BLaER1 treated with 17β-estradiol and CSF1 and Interleukin-3, amounts not matched to agents 10 nM and 100 nM (cell line): ENCODE measurements around the gene ABL1.

Experiments used
- H3K27ac ChIP-seq, 11 experiments: shearing (Covaris generic); formaldehyde crosslinking; 2 replicates each; pipeline ENCODE4 v1.8.1; 2022
- H3K27me3 ChIP-seq, 11 experiments: shearing (Covaris generic); formaldehyde crosslinking; 2 replicates each; pipeline ENCODE4 v1.8.1; 2022
- H3K36me3 ChIP-seq, 11 experiments: shearing (Covaris generic); formaldehyde crosslinking; 2 replicates each; pipeline ENCODE4 v1.8.1; 2022
- H3K4me1 ChIP-seq, 10 experiments: shearing (Covaris generic); formaldehyde crosslinking; 2 replicates each; pipeline ENCODE4 v1.8.1; 2022
- H3K4me2 ChIP-seq, 11 experiments: shearing (Covaris generic); formaldehyde crosslinking; 2 replicates each; pipeline ENCODE4 v1.8.1; 2022
- H3K4me3 ChIP-seq, 10 experiments: shearing (Covaris generic); formaldehyde crosslinking; 2 replicates each; pipeline ENCODE4 v1.8.1; 2022
- H3K9ac ChIP-seq, 11 experiments: shearing (Covaris generic); formaldehyde crosslinking; 2 replicates each; pipeline ENCODE4 v1.8.1; 2022
- H3K9me3 ChIP-seq, 11 experiments: shearing (Covaris generic); formaldehyde crosslinking; replicated peaks in 1 of 11; 2 replicates each; pipeline ENCODE4 v1.8.1; 2022
- H4K20me1 ChIP-seq, 11 experiments: shearing (Covaris generic); formaldehyde crosslinking; 2 replicates each; pipeline ENCODE4 v1.8.1; 2022
- Cebpa-rat ChIP-seq, 11 experiments: shearing (Covaris generic); IDR thresholded peaks; 2 replicates each; pipeline ENCODE4 v1.8.1; 2022

ABL1 gene

GRCh38 chr9:130896233-130897014 is 61.4 kb downstream of the ABL1 start, which contains the start of gene QRFP:
Gene QRFP (minus strand): TSS chr9:130896812. CDS start chr9:130893838, 2,974 bp downstream.
- H3K36me3 ChIP-seq, result no peaks in the 10 kb centered on the region
- no peaks in the 10 kb centered on the region; a peak in 1 of 22 replicates for H3K27me3 ChIP-seq
- H3K9me3 ChIP-seq, result no peaks in the 10 kb centered on the region
- no peak for TF ChIP-seq Cebpa-rat (IDR thresholded peaks at IDR 0.05)
- H4K20me1 ChIP-seq, result peaks cover 0 to 43% (median 21%) of the 10 kb centered on the region in 11 experiments; a peak in 18 of 22 replicates
- peaks cover 34 to 68% (median 55%) of the 10 kb centered on the region in 10 experiments for H3K4me1 ChIP-seq
- H3K9ac ChIP-seq, result peak within 1 kb of the TSS in 1 of 11 experiments; percentile 45; a peak in 1 of 22 replicates
- H3K4me2 ChIP-seq, result peak within 1 kb of the TSS in 9 of 11 experiments; percentile 20 to 96 (median 92); a peak in 14 of 22 replicates
- no peak within 1 kb of the TSS for H3K4me3 ChIP-seq
- H3K27ac ChIP-seq, result no peak within 1 kb of the TSS

- Histone ChIP-seq H3K4me1 (peaks cover 26 to 68% (median 55%) of the 10 kb centered on the region in 10 experiments), H3K9ac (no peak overlapping the region)
- no peak for TF ChIP-seq Cebpa-rat (IDR thresholded peaks at IDR 0.05)
These were observed 62.2 kb downstream of the ABL1 start for GRCh38 chr9:130897105-130897751.

GRCh38 chr9:130897848-130898551 is 62.9 kb downstream of the ABL1 start:
- peaks cover 18 to 65% (median 50%) of the 10 kb centered on the region in 10 experiments for H3K4me1 ChIP-seq
- no peaks in the 10 kb centered on the region for H3K9me3 ChIP-seq
- no peak for TF ChIP-seq Cebpa-rat (IDR thresholded peaks at IDR 0.05)
- H3K4me3 ChIP-seq, result no peak overlapping the region
- peaks cover 0 to 31% (median 7%) of the 10 kb centered on the region in 11 experiments; a peak in 12 of 22 replicates for H4K20me1 ChIP-seq
- H3K4me2 ChIP-seq, result peak overlapping the region in 1 of 11 experiments; percentile 15; a peak in 2 of 22 replicates
- H3K9ac ChIP-seq, result no peak overlapping the region
- H3K27ac ChIP-seq, result no peak overlapping the region
- H3K27me3 ChIP-seq, result no peaks in the 10 kb centered on the region; a peak in 1 of 22 replicates
- no peaks in the 10 kb centered on the region for H3K36me3 ChIP-seq

More at GRCh38 chr9:130897105-130897751, 62.2 kb downstream of the ABL1 start:
- Histone ChIP-seq H3K36me3 (no peaks in the 10 kb centered on the region), H3K4me2 (no peak overlapping the region; a peak in 2 of 22 replicates), H3K27me3 (no peaks in the 10 kb centered on the region; a peak in 1 of 22 replicates), H3K27ac (no peak overlapping the region), H3K4me3 (no peak overlapping the region), H4K20me1 (peaks cover 0 to 35% (median 13%) of the 10 kb centered on the region in 11 experiments; a peak in 16 of 22 replicates), H3K9me3 (no peaks in the 10 kb centered on the region)

GRCh38 chr9:130898552-130898852 is 63.4 kb downstream of the ABL1 start:
- Histone ChIP-seq H3K9ac (no peak overlapping the region), H3K4me1 (peaks cover 13 to 60% (median 45%) of the 10 kb centered on the region in 10 experiments), H3K4me3 (no peak overlapping the region), H3K9me3 (no peaks in the 10 kb centered on the region), H3K27me3 (no peaks in the 10 kb centered on the region; a peak in 1 of 22 replicates), H4K20me1 (peaks cover 0 to 33% (median 6%) of the 10 kb centered on the region in 11 experiments; a peak in 10 of 22 replicates), H3K36me3 (no peaks in the 10 kb centered on the region), H3K4me2 (0 out of 22 replicates have a peak overlapping the region, but pooled peaks of 1 of the 11 experiments have one; percentile 15), H3K27ac (no peak overlapping the region)
- no peak for TF ChIP-seq Cebpa-rat (IDR thresholded peaks at IDR 0.05)

GRCh38 chr9:130899051-130899748 is 64.1 kb downstream of the ABL1 start:
- Histone ChIP-seq H3K9me3 (no peaks in the 10 kb centered on the region), H3K4me3 (no peak overlapping the region), H3K4me2 (no peak overlapping the region), H3K9ac (no peak overlapping the region), H3K36me3 (no peaks in the 10 kb centered on the region), H3K4me1 (peaks cover 6 to 53% (median 38%) of the 10 kb centered on the region in 10 experiments), H3K27ac (no peak overlapping the region), H4K20me1 (peaks cover 0 to 38% (median 4%) of the 10 kb centered on the region in 11 experiments; a peak in 8 of 22 replicates), H3K27me3 (no peaks in the 10 kb centered on the region; a peak in 1 of 22 replicates)
- TF ChIP-seq Cebpa-rat (IDR thresholded peaks at IDR 0.05), result no peak

- Histone ChIP-seq H4K20me1 (peaks cover 0 to 30% (median 0%) of the 10 kb centered on the region in 11 experiments; a peak in 6 of 22 replicates), H3K9me3 (no peaks in the 10 kb centered on the region), H3K4me1 (peaks cover 0 to 36% (median 21%) of the 10 kb centered on the region in 10 experiments; a peak in 13 of 20 replicates), H3K4me2 (peak overlapping the region in 8 of 11 experiments; percentile 7 to 65 (median 52); a peak in 12 of 22 replicates), H3K36me3 (no peaks in the 10 kb centered on the region), H3K4me3 (no peak overlapping the region), H3K27ac (no peak overlapping the region), H3K27me3 (no peaks in the 10 kb centered on the region; a peak in 1 of 22 replicates), H3K9ac (no peak overlapping the region)
- no peak for TF ChIP-seq Cebpa-rat (IDR thresholded peaks at IDR 0.05)
These were observed 65.8 kb downstream of the ABL1 start for GRCh38 chr9:130900701-130901497.

GRCh38 chr9:130901498-130902203 is 66.6 kb downstream of the ABL1 start:
- peak overlapping the region in 2 of 11 experiments; percentile 5 to 29; a peak in 1 of 22 replicates for H3K9ac ChIP-seq
- peak overlapping the region in 8 of 11 experiments; percentile 7 to 65 (median 52); a peak in 13 of 22 replicates for H3K4me2 ChIP-seq
- no peaks in the 10 kb centered on the region; a peak in 1 of 22 replicates for H3K27me3 ChIP-seq
- no peak for TF ChIP-seq Cebpa-rat (IDR thresholded peaks at IDR 0.05)
- H3K4me1 ChIP-seq, result peaks cover 0 to 33% (median 21%) of the 10 kb centered on the region in 10 experiments; a peak in 13 of 20 replicates
- H3K9me3 ChIP-seq, result no peaks in the 10 kb centered on the region
- H3K4me3 ChIP-seq, result no peak overlapping the region
- no peak overlapping the region for H3K27ac ChIP-seq
- no peaks in the 10 kb centered on the region for H3K36me3 ChIP-seq
- peaks cover 0 to 25% (median 0%) of the 10 kb centered on the region in 11 experiments; a peak in 6 of 22 replicates for H4K20me1 ChIP-seq
